ENCODE results near the gene NAPB.

GRCh38 chr20:23344336-23344735, 77.0 kb downstream of the NAPB start:
- TF ChIP-seq POLR2A (IDR thresholded peaks at IDR 0.05): no peak
- TF ChIP-seq, protein P1, sequence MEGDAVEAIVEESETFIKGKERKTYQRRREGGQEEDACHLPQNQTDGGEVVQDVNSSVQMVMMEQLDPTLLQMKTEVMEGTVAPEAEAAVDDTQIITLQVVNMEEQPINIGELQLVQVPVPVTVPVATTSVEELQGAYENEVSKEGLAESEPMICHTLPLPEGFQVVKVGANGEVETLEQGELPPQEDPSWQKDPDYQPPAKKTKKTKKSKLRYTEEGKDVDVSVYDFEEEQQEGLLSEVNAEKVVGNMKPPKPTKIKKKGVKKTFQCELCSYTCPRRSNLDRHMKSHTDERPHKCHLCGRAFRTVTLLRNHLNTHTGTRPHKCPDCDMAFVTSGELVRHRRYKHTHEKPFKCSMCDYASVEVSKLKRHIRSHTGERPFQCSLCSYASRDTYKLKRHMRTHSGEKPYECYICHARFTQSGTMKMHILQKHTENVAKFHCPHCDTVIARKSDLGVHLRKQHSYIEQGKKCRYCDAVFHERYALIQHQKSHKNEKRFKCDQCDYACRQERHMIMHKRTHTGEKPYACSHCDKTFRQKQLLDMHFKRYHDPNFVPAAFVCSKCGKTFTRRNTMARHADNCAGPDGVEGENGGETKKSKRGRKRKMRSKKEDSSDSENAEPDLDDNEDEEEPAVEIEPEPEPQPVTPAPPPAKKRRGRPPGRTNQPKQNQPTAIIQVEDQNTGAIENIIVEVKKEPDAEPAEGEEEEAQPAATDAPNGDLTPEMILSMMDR (IDR thresholded peaks at IDR 0.05): no peak
